ENCODE measurements around the gene SLIT3.

DNA sequence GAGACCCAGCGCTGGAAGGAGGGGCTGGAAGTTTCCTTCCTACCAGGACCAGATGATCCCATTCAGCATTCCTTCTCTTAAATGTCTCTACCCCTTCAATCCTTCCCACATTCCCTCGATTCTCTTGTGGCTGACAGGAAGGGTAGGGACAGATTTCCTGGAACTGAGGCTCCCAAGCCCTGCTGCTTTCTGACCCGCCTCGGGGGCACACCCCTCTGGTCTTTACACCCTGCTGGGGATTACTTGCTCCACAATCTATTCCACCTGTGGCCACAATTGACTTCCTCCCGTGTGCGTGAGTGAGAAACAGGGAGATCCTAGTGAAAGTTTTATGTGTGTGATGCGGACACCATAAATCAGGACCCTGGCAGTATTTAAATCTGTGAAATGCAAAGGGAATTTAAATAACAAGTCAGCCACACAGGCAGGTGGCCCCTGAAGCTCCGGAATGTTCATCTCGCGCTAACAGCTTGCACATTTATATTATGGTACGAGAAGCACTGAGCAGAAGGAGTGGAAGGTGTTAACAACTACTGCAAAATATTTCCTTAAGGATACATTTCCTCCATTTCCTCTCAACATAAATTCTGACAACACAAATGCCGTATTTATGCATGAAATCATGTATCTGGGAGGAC, 237.5 kb downstream of the SLIT3 start:
- TF ChIP-seq, protein P1, sequence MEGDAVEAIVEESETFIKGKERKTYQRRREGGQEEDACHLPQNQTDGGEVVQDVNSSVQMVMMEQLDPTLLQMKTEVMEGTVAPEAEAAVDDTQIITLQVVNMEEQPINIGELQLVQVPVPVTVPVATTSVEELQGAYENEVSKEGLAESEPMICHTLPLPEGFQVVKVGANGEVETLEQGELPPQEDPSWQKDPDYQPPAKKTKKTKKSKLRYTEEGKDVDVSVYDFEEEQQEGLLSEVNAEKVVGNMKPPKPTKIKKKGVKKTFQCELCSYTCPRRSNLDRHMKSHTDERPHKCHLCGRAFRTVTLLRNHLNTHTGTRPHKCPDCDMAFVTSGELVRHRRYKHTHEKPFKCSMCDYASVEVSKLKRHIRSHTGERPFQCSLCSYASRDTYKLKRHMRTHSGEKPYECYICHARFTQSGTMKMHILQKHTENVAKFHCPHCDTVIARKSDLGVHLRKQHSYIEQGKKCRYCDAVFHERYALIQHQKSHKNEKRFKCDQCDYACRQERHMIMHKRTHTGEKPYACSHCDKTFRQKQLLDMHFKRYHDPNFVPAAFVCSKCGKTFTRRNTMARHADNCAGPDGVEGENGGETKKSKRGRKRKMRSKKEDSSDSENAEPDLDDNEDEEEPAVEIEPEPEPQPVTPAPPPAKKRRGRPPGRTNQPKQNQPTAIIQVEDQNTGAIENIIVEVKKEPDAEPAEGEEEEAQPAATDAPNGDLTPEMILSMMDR (tag by site-specific recombination; IDR thresholded peaks at IDR 0.05) = no peak
- TF ChIP-seq ZNF544 (tag by site-specific recombination; IDR thresholded peaks at IDR 0.05) = no peak
- no peak for TF ChIP-seq YY1 (tag by site-specific recombination; IDR thresholded peaks at IDR 0.05)
- TF ChIP-seq TCF7L2 (IDR thresholded peaks at IDR 0.05; ENCODE audit: borderline replicate concordance, low read depth, low read length) = no peak
- no peak for TF ChIP-seq KLF16 (tag by site-specific recombination; IDR thresholded peaks at IDR 0.05)
- TF ChIP-seq GFI1B (tag by site-specific recombination; IDR thresholded peaks at IDR 0.05) = no peak
- no peak for TF ChIP-seq ZNF610 (tag by site-specific recombination; IDR thresholded peaks at IDR 0.05; ENCODE audit: borderline replicate concordance)
- TF ChIP-seq BCL11A (tag by site-specific recombination; IDR thresholded peaks at IDR 0.05; ENCODE audit: low read depth) = no peak
- no peak for TF ChIP-seq ZNF274 (IDR thresholded peaks at IDR 0.05; ENCODE audit: low read length)
- no peak for TF ChIP-seq ZNF274 (tag by site-specific recombination; IDR thresholded peaks at IDR 0.05; ENCODE audit: borderline replicate concordance)
- no peak for TF ChIP-seq ZNF174 (tag by site-specific recombination; IDR thresholded peaks at IDR 0.05)
- no peak for TF ChIP-seq ZNF221 (tag by site-specific recombination; IDR thresholded peaks at IDR 0.05; ENCODE audit: borderline replicate concordance)
